Daoy (cell line): ENCODE measurements around the gene XPNPEP2. TPM values are rescaled to one million over a fixed set of nuclear protein-coding genes. Genes with fewer than 3 reads are reported as not detected.
"Not testable (repeated sequence)": the region's sequence is repeated elsewhere in the genome, so short reads cannot be mapped to it uniquely, and the experiment has no call there.

ENCODE experiments used
- DNase-seq: peaks from one replicate; pipeline ENCODE4 v3.0.0-alpha.2; 2015; ENCODE audit warnings: low read depth
- total RNA-seq: library from RNA; depleted of rRNA; stranded (reverse); fragments of >200 nt; shearing (Covaris generic); gene quantifications from 2 replicates; pipeline ENCODE4 v1.2.3, GENCODE V29; 2014

XPNPEP2 gene
- total RNA-seq, 1 experiment from 2014 or later: not detected

GRCh38 chrX:129719931-129720530 is 18.7 kb upstream of the XPNPEP2 start:
- DNase-seq: no peak

GRCh38 chrX:129720741-129721140 is 18.0 kb upstream of the XPNPEP2 start:
- DNase-seq: no peak

DNA sequence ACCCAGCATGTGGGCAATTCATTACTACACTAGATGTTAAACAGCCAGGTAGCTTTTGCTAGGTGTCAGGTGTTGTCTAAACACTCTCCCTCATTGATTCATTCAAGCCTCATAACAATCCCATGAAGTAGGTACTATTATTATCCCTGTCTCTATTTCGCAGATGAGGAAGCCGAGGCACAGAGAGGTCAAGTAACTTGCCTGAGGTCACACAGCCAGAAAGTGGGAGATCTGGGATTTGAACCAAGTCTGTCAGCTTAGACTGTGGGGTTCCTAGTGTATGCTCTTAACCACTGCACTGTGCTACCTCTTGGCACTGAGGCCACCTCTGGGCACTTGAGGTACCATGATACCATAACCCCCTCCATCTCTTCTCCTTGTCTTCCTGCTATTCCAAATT is 17.4 kb upstream of the XPNPEP2 start:
- no peak for DNase-seq

GRCh38 chrX:129721870-129722269 is 16.9 kb upstream of the XPNPEP2 start:
- DNase-seq: no peak

- DNase-seq: no peak
Measured at GRCh38 chrX:129723511-129723910, 15.3 kb upstream of the XPNPEP2 start.

DNA sequence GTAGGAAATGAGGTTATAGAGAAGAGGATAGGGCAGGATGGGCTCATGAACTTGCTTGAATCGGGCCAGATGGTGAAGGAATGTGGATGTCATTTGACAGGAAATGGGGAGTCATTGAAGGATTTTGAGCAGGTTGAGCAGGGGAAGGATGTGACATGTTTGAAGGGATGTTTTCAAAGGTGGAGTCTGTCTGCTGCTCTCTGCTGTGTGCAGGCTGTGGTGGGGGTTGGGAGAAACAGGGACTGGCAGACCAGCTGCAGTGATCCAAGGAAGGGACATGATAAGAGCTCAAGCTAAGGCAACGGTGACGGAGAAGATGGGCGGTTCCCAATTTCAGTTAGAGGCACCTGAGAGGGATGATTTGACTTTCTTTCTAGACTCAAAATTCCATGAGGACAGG is 14.0 kb upstream of the XPNPEP2 start:
- no peak for DNase-seq

DNA sequence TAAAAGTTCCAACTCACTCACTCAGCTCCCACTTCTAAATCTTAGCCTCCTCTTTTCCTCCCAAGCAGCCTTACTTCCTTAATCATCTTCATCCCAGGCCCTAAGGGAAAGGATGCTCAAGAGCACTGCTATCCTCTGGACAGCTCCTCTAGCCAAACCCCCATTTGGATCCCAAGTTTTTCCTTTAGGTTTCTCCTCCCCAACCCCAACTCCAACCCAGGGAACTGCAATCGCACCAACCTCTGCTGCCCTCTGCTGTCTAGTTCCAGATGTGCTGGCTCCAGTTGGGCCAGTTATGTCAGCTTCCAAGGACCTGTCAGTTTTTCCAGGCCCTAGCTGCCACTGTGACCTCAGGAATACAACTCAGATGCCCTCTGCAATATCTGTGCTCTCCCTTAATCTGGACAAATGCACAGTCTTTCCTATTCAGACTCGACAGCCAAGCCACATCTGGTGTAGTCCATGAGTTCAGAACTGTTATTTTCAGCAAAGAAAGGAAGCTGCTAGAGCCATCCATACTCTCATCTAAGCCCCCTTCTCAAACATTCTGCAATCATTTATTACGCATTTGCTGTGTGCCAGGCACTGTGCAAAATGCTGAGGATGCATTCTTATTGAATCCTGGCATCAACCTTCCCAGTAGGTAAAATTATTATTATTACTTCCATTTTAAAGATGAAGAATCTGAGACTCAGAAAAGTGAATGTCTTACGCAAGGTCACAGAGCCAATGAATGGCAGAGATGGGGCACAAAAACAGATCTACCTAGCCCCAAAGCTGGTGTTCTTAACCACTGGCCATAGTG is 12.3 kb upstream of the XPNPEP2 start:
- peak; percentile 47 for DNase-seq

GRCh38 chrX:129728061-129728460 is 10.7 kb upstream of the XPNPEP2 start:
- no peak for DNase-seq

GRCh38 chrX:129731228-129731627 is 7.6 kb upstream of the XPNPEP2 start:
- DNase-seq: no peak

DNA sequence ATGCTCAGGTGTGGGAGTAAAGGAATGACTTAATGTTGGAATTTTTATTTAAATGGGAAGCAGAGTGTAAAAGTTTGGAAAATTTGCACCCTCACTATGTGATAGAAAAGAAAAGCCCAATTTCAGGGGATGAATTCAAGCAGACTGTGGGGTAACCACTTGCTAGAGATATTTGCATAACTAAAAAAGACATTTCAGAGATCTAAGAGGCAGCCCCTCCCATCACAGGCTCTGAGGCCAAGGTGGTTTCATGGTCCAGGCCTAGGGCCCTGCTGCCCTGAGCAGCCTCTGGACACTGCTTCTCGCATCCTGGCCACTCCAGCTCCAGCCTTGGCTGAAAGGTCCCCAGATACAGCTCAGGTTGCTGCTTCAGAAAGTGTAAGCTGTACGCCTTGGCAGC is 5.9 kb upstream of the XPNPEP2 start:
- no peak for DNase-seq

DNA sequence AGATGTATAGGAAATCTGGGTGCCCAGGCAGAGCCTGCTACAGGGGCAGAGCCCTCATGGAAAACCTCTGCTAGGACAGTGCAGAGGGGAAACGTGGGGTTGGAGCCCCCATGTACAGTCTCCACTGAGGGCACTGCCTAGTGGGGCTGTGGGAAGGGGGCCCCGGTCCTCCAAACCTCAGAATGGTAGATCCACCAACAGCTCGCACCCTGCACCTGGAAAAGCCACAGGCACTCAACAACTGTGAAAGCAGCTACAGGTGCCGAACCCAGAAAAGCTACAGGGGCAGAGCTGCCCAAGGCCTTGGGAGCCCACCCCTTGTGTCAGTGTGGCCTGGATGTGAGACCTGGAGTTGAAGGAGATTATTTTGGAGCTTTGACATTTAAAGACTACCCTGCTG is 5.4 kb upstream of the XPNPEP2 start:
- DNase-seq: no peak

DNA sequence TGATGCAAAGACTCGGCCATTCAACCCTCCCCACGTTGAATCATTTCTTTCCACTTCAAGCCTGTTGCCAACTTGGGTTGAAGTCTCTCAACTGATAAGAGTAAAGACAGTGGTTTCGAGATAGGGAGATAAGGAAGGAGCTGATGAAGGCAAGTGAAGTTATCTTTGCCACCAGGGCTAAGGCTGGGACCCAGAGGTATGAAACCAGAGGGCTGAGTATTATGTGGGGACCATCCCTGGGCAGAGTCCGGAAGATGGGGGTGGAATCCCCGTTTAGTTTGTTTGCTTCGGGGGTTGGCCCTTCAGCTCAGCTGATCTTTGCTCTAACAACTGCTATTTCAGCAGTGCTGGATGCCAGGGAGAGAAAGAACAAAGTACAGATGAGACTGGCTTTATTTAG is 2.3 kb upstream of the XPNPEP2 start:
- DNase-seq: no peak

- peak; percentile 21 for DNase-seq
Measured at GRCh38 chrX:129737916-129738315, 863 bp upstream of the XPNPEP2 start.

GRCh38 chrX:129739578-129739977 is 799 bp downstream of the XPNPEP2 start:
- no peak for DNase-seq

- DNase-seq: no peak
Measured at GRCh38 chrX:129741880-129742758, 3.3 kb downstream of the XPNPEP2 start.

- not testable (repeated sequence) for DNase-seq
Measured at GRCh38 chrX:129742759-129743152, 4.0 kb downstream of the XPNPEP2 start.

DNA sequence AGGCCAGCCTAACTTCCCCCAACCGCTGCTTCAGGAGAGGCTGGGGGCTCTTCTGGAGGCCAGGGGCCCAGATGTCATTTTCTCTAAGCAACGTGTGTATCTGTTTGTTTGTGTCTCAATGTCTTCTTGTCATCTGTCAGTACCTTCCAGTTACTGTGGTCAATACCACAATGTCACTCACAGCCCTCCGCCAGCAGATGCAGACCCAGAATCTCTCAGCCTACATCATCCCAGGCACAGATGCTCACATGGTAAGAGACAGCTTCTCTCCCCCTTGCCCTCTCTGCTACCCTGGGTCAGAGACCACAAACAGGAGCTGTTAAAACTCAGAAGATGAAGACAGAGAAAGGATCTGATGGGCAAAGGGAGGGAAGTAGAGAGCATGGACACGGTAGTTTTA is 5.0 kb downstream of the XPNPEP2 start:
- DNase-seq: no peak

DNA sequence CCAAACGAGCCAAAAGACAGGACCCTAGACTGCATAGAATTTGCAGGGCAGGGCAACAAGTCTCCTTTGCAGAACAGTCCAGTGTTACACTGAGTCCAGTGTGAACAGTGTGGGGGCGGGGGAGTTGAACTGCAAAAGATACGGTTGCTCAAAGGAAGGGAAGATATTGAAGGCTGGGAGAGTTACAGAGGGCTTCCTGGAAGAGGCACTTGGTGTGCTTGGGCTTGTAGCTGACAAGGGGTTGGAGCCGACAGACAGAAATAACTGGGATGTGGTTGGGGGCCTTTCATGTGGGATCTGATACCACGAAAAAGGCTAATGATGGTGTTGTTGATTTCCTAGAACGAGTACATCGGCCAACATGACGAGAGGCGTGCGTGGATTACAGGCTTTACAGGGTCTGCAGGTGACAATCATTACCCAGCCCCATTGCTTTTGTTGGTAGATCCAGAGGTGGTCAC is 6.1 kb downstream of the XPNPEP2 start:
- no peak for DNase-seq

DNA sequence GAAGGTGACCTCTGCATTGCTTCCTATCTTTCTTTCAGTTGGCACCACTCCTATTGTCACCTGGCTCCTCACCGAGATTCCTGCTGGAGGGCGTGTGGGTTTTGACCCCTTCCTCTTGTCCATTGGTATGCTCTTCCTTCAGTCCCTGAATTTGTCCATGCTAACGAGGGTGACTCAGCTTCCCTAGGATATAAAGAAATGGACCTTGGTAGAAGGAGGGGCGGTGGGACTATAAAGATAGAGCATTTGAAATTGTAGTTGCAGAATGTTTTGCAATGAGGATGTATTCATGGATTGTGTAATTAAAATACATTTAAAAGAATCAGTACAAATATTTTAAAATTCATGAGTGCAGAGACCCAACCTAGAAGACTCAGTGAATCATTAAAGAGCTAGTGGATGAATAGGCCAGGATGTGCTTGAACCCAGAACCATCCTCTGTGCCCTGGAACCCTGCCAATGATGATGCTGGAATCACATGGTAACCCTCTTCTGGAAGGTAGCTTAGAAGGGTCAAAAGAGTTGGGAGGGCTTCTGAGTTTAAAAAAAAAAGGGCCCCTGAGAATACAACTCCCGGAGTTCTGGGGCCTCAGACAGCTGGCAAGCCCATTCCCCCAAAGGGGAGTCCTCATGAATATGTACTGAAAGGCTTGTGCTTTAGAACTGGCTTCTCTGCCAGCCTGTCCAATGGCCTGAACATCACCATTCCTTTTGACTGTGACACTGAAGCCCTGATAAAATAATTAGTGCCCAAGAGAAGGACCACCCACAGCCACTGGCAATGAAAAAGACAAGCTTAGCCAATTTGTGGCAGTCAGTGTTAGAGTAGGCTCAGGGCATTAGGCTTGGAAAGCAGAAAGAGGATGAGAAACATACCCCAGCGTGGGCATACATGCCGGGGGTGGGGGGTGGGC is 8.0 kb downstream of the XPNPEP2 start:
- no peak for DNase-seq

GRCh38 chrX:129747533-129747932 is 8.8 kb downstream of the XPNPEP2 start:
- no peak for DNase-seq

GRCh38 chrX:129748305-129748704 is 9.5 kb downstream of the XPNPEP2 start:
- DNase-seq: no peak
